PFSK-1 (cell line): ENCODE data around the gene HOXA4.

Source experiments
- POLR2AphosphoS5 ChIP-seq: IDR thresholded peaks from 2 replicates; pipeline ENCODE4 v1.6.1; 2012; ENCODE audit warnings: low read depth, mild to moderate bottlenecking, control low read depth, low read length, moderate library complexity
- SIN3A ChIP-seq: IDR thresholded peaks from 2 replicates; pipeline ENCODE4 v1.6.1; 2012; ENCODE audit warnings: mild to moderate bottlenecking, low read length, moderate library complexity, borderline replicate concordance; ENCODE audit not compliant: insufficient read depth
- TAF1 ChIP-seq: IDR thresholded peaks from 2 replicates; pipeline ENCODE4 v1.6.1; 2012; ENCODE audit warnings: low read length, control low read depth, borderline replicate concordance; ENCODE audit not compliant: insufficient read depth
- TF ChIP-seq, protein P1 (sequence below), 2 experiments: IDR thresholded peaks; 2 replicates each; pipeline versions ENCODE4 v1.6.1 to v1.8.0; 2011 to 2012; ENCODE audit warnings: low read depth in 2 of 2, low read length in 2 of 2, control low read depth in 1 of 2, inconsistent platforms in 1 of 2, mild to moderate bottlenecking in 1 of 2, moderate library complexity in 1 of 2; ENCODE audit not compliant: insufficient read depth in 1 of 2

DNA sequence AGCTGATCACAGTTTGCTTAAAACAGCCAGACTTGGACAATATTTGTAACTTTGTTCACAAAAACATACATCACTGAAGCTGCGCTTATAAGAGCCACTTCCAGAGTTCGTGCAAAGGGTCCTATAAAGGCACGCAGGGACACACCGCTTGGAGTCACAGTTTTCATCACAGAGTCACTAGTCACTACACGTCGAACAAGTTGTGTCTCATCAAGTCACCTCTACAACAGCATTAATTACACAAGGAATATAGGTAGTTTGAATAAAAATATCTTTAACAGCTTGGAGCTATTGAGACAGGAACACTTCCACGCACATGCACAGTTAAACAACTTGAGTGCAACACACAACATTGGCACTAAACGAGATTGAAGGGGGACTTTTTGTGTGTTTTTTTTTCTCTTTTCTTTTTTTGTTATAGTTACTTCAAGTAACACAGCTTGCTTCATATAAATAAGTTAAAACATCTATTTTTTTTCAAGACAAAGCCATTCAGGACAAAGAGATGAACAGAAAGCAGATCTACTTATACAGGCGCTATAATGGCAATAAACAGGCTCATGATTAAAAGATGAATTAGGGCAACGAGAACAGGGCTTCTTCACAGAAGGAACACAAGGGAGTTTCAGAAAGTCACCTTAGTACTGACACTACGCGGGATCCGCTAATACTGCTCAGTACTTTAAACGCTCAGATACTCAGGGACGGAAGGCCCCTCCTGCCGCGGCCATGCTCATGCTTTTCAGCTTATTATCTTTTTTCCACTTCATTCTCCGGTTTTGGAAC is 10.8 kb upstream of the HOXA4 start:
- TF ChIP-seq POLR2AphosphoS5 (no peak), TAF1 (no peak), SIN3A (no peak)
- TF ChIP-seq, protein P1, sequence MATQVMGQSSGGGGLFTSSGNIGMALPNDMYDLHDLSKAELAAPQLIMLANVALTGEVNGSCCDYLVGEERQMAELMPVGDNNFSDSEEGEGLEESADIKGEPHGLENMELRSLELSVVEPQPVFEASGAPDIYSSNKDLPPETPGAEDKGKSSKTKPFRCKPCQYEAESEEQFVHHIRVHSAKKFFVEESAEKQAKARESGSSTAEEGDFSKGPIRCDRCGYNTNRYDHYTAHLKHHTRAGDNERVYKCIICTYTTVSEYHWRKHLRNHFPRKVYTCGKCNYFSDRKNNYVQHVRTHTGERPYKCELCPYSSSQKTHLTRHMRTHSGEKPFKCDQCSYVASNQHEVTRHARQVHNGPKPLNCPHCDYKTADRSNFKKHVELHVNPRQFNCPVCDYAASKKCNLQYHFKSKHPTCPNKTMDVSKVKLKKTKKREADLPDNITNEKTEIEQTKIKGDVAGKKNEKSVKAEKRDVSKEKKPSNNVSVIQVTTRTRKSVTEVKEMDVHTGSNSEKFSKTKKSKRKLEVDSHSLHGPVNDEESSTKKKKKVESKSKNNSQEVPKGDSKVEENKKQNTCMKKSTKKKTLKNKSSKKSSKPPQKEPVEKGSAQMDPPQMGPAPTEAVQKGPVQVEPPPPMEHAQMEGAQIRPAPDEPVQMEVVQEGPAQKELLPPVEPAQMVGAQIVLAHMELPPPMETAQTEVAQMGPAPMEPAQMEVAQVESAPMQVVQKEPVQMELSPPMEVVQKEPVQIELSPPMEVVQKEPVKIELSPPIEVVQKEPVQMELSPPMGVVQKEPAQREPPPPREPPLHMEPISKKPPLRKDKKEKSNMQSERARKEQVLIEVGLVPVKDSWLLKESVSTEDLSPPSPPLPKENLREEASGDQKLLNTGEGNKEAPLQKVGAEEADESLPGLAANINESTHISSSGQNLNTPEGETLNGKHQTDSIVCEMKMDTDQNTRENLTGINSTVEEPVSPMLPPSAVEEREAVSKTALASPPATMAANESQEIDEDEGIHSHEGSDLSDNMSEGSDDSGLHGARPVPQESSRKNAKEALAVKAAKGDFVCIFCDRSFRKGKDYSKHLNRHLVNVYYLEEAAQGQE (IDR thresholded peaks at IDR 0.05; ENCODE audit: insufficient read depth in 1 of 2, low read depth in 2 of 2, low read length in 2 of 2), result no peak
